SH-SY5Y (cell line): ENCODE data around the gene IGFN1.

Experiments
- GATA2 ChIP-seq: IDR thresholded peaks from 2 replicates; pipeline ENCODE4 v1.6.1; 2011; ENCODE audit warnings: mild to moderate bottlenecking, low read depth, low read length
- GATA3 ChIP-seq: IDR thresholded peaks from 2 replicates; pipeline ENCODE4 v1.6.1; 2011; ENCODE audit warnings: low read depth, mild to moderate bottlenecking, low read length, moderate library complexity

Gene IGFN1

DNA sequence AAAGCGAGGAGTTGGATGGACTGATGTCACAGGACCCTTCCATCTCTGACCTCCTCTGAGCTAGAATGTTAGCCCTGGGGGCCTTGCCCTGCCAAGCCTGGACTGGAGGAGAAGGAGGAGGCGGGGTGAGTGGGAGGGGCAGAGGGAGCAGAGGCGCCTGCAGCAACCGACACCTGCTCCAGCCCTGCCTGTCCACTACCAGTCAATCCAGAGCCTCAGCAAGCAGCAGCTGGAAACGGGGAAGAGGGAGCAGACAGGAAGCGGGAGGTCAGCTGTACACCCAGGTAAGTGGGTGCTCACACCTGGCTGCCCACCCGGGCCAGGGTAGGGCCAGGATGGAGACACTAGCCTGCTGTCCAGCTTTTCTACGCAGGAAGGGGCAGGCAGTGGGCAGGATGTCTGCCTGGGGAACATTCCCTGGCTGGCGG, at the start of gene IGFN1:
IGFN1 (plus strand) TSS at position 201 of the 428 bp plus-strand sequence. CDS start 2,470 bp downstream, outside the sequence.
- TF ChIP-seq GATA2: no peak
- TF ChIP-seq GATA3: no peak

DNA sequence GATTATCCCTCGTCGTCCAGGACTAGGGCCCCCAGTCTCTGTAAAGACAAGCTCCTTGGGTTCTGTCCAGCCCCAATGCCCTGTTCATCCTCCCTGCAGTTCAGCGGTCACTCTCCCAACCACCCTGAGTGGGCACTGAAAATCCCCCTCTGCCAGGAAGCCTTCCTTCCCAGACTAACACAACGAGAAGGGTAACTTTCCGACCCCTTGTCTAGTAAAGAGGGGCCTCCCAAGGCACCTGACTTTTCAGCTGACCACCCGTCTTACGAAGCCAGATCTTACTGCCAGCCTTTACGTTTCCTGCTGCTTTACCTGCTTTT, 49.7 kb upstream of the IGFN1 start:
- TF ChIP-seq GATA3 (no peak), GATA2 (no peak)

DNA sequence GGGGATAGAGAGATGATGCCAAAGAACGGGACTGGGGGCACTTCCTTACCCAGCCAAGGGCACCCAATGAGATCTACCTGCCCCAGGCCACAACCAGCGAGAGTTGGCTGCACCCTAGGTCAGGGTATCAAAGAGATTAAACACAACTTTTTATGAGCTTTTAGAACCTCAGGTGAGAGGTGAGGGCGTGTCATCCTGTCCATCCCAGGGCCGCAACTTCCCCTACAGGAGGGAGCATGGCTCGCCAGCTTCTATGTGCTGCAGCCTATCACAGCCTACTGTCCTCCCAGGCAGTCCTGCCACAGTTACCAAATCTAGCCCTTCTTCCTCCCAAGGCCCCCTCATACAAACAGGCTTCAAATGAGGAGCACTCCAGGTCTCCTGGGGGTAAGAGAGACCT, 49.2 kb upstream of the IGFN1 start:
- no peak for TF ChIP-seq GATA2
- no peak for TF ChIP-seq GATA3

DNA sequence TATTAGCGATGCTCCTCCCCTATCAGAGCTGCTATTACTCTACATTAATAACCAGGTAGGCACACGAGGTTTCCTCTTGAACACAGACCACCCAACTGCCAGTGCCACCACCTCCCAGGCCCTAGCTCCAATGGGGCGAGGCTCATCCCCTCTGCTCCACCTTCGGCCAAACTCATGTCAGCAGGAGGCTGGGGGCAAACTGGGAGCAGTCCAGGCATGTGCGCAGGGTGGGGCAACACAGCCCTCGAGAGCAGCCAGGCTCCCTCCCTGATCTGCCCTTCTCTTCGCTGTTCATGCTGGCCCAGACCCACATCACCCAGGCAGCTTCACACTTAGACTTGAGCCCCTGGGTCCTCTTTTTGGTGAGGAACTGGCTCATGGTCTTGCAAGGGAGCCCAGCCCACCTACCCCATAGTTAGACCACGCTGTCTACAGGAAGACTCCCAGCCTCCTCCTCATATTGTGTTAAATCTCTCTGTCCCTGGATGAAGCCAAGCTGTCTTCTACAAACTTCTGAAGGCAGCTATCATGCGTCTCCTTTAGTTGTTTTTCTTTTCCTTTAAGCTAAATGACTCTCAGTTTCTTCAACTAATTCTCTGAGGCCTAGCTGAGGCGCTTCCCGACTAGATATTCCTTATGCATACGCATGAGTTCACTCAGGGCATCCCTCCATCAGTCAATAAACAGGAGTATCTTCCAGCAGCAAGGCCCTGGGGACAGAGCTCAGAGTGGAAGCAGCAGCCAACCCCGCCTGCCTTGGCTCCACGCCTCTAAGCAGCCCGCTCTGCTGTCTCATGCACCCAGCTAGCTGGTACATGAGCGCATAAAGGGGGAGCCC, 48.4 kb upstream of the IGFN1 start:
- no peak for TF ChIP-seq GATA3
- TF ChIP-seq GATA2: no peak

DNA sequence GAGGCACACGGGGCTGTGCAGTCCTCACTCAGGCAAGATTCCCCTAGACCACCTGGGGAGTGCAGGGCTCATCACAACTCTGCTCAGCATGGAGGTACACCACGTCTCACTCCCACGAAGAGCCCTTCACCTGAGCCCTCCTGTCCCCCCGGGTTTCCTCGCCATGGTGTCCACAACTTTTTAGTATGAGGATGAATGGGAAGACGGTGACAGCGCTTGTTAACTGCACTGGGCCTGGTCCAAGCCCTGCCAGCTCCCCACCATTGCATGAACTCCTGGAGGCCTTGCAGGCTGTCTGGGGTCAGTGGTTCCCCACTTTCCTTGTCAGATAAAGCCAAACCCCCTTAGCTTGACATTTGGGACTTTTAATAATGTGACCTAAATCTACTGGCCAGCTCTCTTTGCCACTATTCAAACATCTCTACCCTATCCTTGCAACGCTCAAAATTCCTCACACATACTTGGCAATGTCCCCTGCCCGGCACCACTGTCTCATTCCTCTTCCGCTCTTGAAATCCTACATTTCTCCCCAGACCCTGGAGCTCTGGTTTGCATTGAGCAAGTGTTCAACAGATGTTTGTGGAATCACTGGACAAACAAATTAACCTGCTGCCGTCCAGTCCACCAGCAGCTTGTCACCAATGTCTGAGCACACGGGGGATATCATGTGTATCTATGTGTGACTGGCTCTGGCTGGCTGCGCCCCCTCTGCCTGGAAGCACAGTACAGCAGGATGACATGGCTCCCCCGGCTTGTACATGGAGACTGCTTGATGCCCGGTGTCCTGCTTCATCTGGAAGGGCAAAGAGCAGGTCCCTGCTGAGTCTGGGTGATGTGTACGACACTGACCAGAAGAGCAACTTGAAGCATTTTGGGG, 47.5 kb upstream of the IGFN1 start:
- no peak for TF ChIP-seq GATA2
- no peak for TF ChIP-seq GATA3

DNA sequence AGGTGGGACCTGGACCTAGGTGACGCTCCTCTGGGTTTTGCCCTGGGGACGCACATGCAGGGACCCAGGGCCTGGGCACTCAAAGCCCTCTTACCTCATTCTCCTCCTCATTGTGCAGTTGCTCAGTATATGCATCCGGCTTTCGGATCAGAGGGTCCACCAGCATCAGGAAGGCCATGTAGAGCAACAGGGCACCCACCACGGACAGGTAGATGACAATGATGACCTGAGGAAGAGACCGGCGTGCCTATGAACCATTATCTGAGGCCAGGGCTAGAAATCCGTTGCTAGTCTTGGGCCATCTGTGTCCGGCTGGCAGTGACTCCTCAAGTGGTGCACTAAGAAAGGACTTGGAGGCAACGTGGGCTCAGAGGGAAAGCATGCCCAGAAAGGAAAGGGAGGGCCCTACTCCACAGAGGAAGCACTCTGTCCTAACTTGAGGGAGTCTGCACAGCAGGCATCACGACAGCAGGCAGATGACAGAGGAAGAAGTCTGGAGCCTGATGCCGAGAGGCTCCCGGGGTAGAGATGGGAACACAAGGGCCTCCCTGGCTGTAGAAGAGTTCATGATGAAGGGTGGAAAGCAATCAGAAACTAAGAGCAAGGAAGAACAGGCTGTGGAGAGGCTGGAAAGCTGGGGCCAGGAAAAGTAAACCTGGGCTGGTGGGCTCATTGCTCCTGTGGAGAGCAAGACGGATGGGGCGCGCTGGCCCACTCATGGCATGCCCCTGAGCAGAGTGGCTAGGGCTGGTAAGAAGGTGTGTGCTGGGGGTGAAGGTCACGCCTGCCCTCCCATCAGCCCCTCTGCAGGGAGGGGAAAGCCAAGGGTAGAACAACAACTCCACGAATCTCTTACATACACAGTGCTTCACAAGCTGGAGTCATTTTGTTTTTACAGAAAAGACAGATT, 46.6 kb upstream of the IGFN1 start:
- TF ChIP-seq GATA2 (no peak), GATA3 (no peak)

DNA sequence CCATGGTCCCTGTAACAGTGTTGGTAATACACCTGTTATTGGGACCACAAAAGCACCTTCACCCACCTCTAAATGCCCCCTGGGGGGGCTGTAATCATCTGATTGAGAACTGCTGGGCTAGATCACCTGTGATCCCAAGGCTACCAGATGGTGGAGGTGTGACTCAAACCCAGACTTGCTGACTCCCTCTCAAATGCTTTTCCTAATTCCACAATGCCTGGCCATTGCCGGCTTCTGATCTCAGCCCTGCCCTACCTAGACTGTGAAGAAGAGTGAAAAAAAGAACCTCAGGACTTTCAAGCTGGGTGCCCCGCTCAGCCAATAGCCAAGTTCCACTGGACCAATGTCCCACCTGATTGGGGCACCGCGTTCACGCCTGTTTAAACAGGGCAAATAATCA, 45.9 kb upstream of the IGFN1 start:
- TF ChIP-seq GATA2 (no peak), GATA3 (no peak)

DNA sequence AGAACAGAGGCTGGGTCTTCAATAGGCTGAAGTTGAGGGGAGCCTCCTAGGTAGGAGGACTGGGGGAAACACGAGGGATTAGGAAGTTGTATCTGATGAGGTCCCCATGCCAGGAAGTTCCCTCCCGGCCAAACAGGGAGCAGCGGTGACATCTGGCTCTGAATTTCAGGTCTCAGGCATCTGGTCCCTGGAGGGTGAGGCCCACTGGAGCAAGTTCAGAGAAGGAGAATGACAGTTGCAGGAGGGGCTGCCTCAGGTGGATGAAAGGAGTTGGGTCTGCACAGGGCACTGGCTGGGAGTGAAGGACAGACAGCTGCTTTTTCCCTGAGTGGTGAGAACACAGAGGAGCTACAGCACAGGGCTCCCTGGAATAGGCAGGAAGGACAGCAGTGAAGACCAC, 45.5 kb upstream of the IGFN1 start:
- TF ChIP-seq GATA2 (no peak), GATA3 (no peak)

DNA sequence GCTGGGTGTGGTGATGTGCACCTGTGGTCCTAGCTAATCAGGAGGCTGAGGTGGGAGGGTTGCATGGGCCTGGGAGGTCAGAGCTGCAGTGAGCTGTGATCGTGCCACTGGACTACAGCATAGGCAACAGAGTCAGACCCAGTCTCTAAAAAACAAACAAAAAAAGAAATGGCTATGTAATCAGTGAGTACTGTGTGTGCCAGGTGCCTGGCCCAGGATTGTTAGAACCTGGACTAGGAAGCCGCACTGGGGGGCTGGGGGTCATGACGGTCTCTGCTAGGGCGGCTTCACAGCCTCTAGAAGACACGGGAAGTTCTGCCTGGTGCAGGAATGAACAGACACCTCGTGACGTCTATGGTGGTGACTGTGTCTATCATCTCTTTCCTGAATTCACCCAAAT, 44.8 kb upstream of the IGFN1 start:
- TF ChIP-seq GATA3: no peak
- TF ChIP-seq GATA2: no peak

DNA sequence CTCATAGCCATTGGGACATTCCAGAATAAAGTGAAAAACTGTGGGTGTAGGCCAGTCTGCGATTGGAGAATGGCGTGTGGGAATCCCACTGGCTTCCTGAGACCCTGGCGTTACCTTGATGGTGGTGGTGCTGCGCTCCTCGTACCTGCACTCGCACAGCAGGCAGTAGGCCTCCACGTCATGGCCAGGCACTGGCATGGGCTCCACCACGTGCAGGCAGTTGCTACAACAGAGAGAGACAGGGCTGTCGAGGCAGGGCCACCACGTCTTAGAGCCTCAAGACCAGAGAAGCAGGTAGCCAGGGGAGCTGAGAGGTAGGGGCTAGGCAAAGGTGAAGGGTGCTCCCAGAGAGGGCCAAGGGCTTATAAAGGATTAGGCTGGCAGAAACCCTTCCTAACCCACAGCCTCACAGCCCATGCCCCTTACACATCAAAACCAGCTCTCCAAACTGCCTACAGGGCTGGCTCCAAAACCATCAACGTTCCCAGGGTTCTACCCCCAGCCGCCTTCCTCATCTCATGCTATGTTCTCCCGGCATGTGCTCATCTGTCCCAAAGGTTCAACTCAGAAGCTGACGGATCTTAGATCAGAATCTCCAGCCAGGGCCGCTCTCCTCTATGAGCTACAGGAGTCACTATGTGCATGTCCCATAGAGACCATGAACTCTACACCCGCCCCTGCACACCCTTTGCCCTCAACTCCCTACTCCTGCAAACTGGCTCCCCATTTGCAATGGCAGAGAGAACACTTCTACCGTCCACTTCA, 43.8 kb upstream of the IGFN1 start:
- no peak for TF ChIP-seq GATA3
- TF ChIP-seq GATA2: no peak

DNA sequence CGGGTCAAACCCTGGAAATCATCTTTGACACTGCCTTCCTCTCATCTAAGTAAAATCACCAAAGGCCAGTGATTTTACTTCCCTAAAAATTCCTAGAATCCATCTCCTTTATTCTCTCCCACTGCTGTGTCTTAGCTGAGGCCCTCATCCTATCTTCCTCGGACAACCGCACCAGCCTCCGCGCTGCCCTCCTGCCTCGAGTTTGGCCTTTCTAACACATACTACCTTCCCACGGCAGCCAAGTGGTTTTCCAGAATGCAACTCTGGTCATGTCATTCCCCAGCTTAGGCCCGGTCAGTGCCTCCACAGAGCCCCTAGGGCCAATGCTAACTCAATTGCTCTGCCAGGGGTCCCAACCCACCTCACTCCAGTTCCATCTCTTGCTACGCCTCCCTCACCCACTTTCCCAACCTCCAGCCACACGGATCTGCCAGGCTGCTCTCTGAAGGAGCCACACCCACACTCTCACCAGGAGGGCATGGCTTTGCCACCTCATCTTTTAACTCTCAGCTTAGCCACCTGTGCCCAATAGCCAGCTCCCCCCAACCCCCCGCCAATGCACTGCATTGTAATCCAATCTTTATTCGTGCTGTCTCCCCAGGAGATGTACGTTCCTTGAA, 43.1 kb upstream of the IGFN1 start:
- TF ChIP-seq GATA3 (no peak), GATA2 (no peak)

DNA sequence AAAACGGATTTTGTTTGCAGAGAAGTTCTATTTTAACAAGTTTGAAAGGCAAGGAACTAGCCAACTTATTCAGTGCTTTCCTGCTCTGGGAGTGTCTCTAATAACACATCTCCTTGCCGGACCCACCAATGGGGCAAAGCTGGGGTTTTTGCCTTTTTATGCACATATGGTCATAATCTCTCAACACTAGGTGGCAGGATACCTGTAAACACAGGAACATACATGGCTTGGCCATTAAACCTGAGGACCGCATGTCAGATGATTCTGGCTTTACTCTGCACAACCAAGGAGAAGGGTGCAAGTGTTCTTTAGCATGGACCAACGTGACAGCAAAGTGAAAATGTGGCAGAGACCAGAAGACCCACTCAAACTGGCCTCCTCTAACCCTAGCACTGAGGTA, 41.2 kb upstream of the IGFN1 start:
- no peak for TF ChIP-seq GATA2
